H7 (cell line): ENCODE results near the gene MYEF2. TPM values are rescaled to one million over a fixed set of nuclear protein-coding genes. Genes with fewer than 3 reads are reported as not detected.
A peak's percentile ranks its signal among the peaks of the same experiment; 100 is the strongest.

Source experiments
- DNase-seq: peaks from one replicate; pipeline ENCODE4 v3.0.0; 2012
- H3K27me3 ChIP-seq: 2 replicates; pipeline ENCODE4 v1.6.0; 2011; ENCODE audit warnings: mild to moderate bottlenecking, low read length; ENCODE audit not compliant: control insufficient read depth, insufficient read depth
- H3K36me3 ChIP-seq: replicated peaks from 2 replicates; pipeline ENCODE4 v1.5.1; 2011; ENCODE audit warnings: low read length; ENCODE audit not compliant: control insufficient read depth, insufficient read depth
- H3K4me3 ChIP-seq: 2 replicates; pipeline ENCODE4 v1.5.1; 2011; ENCODE audit warnings: low read depth, mild to moderate bottlenecking, control low read depth, low read length, moderate library complexity; ENCODE audit not compliant: insufficient read depth
- total RNA-seq: library from RNA; depleted of rRNA; stranded (reverse); fragments of >200 nt; shearing (Covaris generic); gene quantifications from 2 replicates; pipeline ENCODE4 v1.2.3, GENCODE V29; 2014

The MYEF2 gene
- total RNA-seq, 1 experiment from 2014 or later: 15.0 TPM

GRCh38 chr15:48112242-48112641 lies 65.9 kb downstream of the MYEF2 start:
- H3K27me3 ChIP-seq: no peaks in the 10 kb centered on the region
- H3K36me3 ChIP-seq: no peaks in the 10 kb centered on the region
- no peak overlapping the region for H3K4me3 ChIP-seq
- peak; percentile 41 for DNase-seq

DNA sequence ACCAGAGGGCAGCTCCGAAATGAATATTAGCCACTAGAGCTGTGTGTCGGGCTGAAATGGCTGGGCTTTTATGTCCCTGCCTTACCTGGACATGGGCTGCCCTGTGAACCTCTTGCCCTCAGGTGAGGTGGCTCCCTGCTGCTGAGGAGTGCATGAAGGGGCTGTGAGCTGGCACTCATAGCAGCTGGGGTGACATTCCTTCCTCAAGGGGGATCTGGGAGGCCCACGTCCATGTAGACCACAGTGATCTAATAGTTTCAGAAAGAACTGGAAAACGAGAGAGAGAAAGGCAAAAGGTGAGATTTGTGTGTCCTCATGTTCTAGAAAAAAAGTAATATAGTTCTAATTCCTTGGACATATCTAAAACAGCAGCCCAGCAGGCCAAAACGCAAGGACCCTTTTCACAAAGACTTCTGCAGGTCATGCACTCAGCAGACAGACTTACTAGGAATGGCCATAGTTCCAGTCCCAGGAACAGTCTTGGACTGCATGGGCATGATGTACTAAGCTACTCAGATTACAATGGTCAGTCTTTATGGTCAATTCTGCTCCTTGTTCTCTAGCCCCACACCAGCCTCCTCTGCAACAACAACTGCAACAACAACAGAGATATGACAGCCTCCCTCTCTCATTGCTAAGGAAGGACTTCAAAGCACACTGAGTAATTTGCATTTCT lies 68.1 kb downstream of the MYEF2 start:
- no peak overlapping the region for H3K4me3 ChIP-seq
- no peaks in the 10 kb centered on the region for H3K27me3 ChIP-seq
- DNase-seq: peak; percentile 31
- no peaks in the 10 kb centered on the region for H3K36me3 ChIP-seq

GRCh38 chr15:48109212-48109611 lies 68.9 kb downstream of the MYEF2 start:
- Histone ChIP-seq H3K36me3 (no peaks in the 10 kb centered on the region), H3K4me3 (no peak overlapping the region), H3K27me3 (no peaks in the 10 kb centered on the region; the same call in 1 of the 2 replicates)
- no peak for DNase-seq

DNA sequence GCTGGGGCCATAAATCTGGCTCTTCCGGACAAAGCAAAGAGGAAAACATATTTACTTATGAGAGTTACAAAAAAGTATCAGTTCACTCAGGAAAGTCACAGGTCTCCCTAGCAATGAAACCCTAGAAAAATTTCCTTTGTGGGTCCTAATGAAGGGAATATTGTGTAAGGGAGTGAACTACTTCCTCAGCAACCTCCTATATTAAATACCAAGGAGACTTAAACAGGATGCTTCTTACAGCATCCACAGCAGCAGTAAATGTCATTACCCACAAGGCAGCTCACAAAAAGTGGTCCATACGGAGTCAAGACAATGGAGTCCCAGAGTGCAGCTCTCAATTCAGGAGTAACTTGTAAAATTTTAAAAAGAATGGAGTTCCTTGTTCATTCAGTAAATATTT lies 72.2 kb downstream of the MYEF2 start:
- DNase-seq: no peak
- H3K27me3 ChIP-seq: no peaks in the 10 kb centered on the region; the same call in 1 of the 2 replicates
- H3K36me3 ChIP-seq: no peaks in the 10 kb centered on the region
- no peak overlapping the region for H3K4me3 ChIP-seq

GRCh38 chr15:48103647-48104046 lies 74.4 kb downstream of the MYEF2 start:
- DNase-seq: no peak

GRCh38 chr15:48102167-48102566 lies 75.9 kb downstream of the MYEF2 start:
- Histone ChIP-seq H3K36me3 (no peaks in the 10 kb centered on the region), H3K4me3 (no peak overlapping the region), H3K27me3 (no peaks in the 10 kb centered on the region; the same call in 1 of the 2 replicates)
- DNase-seq: no peak

More at GRCh38 chr15:48103647-48104046, 74.4 kb downstream of the MYEF2 start:
- Histone ChIP-seq H3K36me3 (no peaks in the 10 kb centered on the region), H3K4me3 (no peak overlapping the region), H3K27me3 (no peaks in the 10 kb centered on the region; the same call in 1 of the 2 replicates)

DNA sequence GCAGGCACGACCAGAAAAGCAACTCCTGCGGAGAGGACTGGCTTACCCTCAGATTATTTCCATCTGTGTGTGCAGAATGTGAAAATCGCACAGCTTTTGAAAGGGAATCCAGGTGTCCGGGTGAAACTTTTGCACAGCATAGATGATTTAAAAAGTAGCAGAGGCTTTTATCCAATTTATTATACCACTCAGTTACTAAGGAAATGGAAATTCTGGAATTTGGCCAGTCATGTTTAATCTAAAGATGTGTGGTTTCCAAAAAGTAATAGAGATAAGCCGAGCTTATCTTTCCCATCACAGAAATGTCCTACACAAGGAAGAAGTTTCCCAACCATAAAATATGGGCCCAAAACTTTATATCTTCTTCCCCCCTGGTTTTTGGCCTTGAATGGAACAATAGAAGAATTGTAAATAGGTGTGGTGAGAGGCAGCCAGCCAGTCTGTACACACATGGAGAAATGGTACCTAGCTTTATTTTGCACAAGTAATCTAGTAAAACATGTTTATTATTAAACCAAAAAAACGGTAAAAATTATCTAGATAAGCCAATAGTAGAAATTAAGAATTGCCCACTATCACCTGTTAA lies 76.6 kb downstream of the MYEF2 start:
- no peaks in the 10 kb centered on the region for H3K36me3 ChIP-seq
- no peak overlapping the region for H3K4me3 ChIP-seq
- no peak for DNase-seq
- H3K27me3 ChIP-seq: no peaks in the 10 kb centered on the region; the same call in 1 of the 2 replicates

- H3K4me3 ChIP-seq: no peak overlapping the region
- H3K36me3 ChIP-seq: no peaks in the 10 kb centered on the region
- H3K27me3 ChIP-seq: no peaks in the 10 kb centered on the region
- no peak for DNase-seq
Measured at GRCh38 chr15:48097264-48097663, 80.8 kb downstream of the MYEF2 start.

GRCh38 chr15:48096813-48097212 lies 81.3 kb downstream of the MYEF2 start:
- no peak for DNase-seq
- no peak overlapping the region for H3K4me3 ChIP-seq
- no peaks in the 10 kb centered on the region for H3K36me3 ChIP-seq
- no peaks in the 10 kb centered on the region for H3K27me3 ChIP-seq

DNA sequence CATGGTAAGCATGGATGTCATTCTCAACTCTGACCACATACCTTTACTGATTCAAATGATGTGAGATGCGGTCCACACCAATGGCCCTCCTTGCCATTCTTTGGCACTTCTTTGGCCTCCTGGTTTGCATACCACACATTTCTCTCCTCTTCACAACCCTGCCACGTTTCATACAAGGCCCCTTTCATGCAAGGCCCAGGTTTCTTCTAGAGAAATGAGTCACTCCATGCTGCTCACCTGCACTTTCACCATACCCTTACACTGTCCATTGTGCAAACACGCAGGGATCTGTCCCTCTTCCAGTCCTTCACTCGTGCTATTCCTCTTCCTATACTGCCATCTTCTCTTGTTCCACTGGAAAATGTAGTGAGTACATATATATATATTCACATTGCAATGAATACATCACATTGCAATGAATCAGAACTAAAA lies 81.7 kb downstream of the MYEF2 start:
- DNase-seq: no peak
- Histone ChIP-seq H3K27me3 (no peaks in the 10 kb centered on the region), H3K4me3 (no peak overlapping the region), H3K36me3 (no peaks in the 10 kb centered on the region)

DNA sequence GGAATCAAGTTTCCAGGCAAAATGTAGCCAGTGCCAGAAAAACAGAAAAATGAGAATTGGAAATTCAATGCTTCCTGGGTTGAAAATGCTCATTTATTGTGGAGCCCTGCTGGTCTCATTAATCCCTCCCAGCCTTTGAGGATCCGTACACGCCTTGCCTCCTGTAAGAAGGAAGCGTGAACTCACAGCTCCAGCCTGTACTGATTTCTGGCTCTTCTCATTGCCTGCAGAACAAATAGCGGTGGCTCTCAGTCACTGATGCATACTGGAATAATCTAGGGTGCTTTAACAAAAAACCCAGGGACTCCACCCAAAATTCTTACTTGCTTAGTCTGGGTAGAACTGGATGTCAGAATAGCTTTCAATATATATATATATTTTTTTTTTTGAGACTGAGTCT lies 86.6 kb downstream of the MYEF2 start:
- Histone ChIP-seq H3K4me3 (no peak overlapping the region), H3K36me3 (no peaks in the 10 kb centered on the region), H3K27me3 (no peaks in the 10 kb centered on the region)
- DNase-seq: no peak

DNA sequence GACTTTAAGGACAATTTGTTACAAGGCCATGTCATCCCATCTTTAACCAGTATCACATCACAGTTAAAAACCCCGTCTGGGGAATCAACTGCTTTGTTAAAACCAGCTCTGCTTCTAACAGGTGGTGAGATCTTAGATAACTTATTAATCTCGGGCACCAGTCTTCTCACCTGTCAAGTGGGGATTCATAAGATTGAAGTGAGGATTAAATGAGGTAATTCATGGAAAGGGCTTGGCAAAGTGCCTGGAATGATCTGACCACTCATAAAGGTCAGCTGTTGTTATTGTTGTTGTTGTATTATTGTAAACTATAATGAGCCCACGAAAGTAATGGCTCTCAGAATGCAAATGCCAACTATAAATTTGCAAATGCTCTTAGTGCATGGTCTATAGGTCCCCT lies 87.4 kb downstream of the MYEF2 start:
- H3K36me3 ChIP-seq: no peaks in the 10 kb centered on the region
- no peak for DNase-seq
- no peaks in the 10 kb centered on the region for H3K27me3 ChIP-seq
- H3K4me3 ChIP-seq: no peak overlapping the region

GRCh38 chr15:48090115-48090514 lies 88.0 kb downstream of the MYEF2 start:
- Histone ChIP-seq H3K27me3 (no peaks in the 10 kb centered on the region), H3K36me3 (no peaks in the 10 kb centered on the region), H3K4me3 (no peak overlapping the region)
- DNase-seq: no peak

DNA sequence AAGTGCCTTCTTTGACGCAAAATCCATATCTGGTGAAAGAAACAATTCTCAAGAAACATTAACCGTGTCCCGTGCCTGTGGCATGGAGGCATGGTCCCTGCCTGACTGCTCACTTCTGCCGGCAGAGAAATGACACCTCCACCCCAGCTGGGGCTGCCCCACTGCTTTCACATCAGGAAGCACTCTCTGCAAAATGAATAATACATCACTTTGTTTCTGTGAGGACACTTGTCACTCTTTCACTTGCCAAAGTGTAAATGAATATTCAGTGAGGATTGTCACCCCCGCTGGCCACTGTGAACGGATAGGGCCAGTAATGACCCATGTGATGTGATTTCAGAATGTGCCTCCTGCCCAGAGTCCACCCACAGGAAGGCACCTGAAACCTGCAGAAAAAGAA lies 88.4 kb downstream of the MYEF2 start:
- Histone ChIP-seq H3K4me3 (no peak overlapping the region), H3K36me3 (no peaks in the 10 kb centered on the region), H3K27me3 (no peaks in the 10 kb centered on the region)
- no peak for DNase-seq

DNA sequence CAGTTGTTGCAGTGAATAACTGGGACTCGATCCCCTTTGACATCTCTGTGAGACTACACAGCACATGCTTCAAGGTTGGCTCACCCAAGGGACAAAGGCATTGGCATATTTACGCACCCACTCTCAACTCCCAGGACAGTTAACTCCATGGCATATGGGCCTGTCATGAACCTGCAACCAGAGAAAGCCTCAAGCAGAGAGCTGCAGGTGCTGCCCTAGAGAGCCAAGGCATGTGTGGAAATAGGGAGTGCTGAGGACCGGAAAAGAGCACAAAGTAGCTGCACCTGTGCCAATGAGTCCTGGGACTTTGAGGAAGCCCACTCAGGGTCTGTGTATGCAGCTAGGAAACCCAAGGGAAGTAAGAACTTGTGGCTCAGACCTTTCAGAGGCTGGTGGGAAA lies 90.3 kb downstream of the MYEF2 start:
- H3K27me3 ChIP-seq: no peaks in the 10 kb centered on the region
- no peak overlapping the region for H3K4me3 ChIP-seq
- H3K36me3 ChIP-seq: no peaks in the 10 kb centered on the region
- no peak for DNase-seq
